Choroid plexus epithelial cell (primary cell): ENCODE results near the gene GATA2.

ENCODE experiments used
- DNase-seq: peaks from one replicate; pipeline ENCODE4 v3.0.0-alpha.2; 2010; ENCODE audit warnings: low read depth
- H3K4me3 ChIP-seq: 2 replicates; pipeline ENCODE4 v1.5.1; 2011; ENCODE audit warnings: low read depth, mild to moderate bottlenecking, control low read depth, low read length, moderate library complexity
- CTCF ChIP-seq: conservative IDR thresholded peaks from 2 replicates; pipeline ENCODE4 v1.5.1; 2011; ENCODE audit warnings: low read depth, mild to moderate bottlenecking, control low read depth, inconsistent platforms, low read length, moderate library complexity

Gene GATA2

GRCh38 chr3:128492671-128493569, at the start of gene GATA2:
GATA2 (minus strand) TSS chr3:128493201; CDS start chr3:128487031, 6,170 bp downstream.
- no peak for TF ChIP-seq CTCF
- DNase-seq, result no peak

GRCh38 chr3:128541246-128541645, 48.2 kb upstream of the GATA2 start:
- H3K4me3 ChIP-seq, result no peak overlapping the region
- no peak for TF ChIP-seq CTCF
- no peak for DNase-seq

More at GRCh38 chr3:128492671-128493569, at the start of gene GATA2:
- H3K4me3 ChIP-seq, result no peak within 1 kb of the TSS

GRCh38 chr3:128539376-128539775, 46.4 kb upstream of the GATA2 start:
- no peak for TF ChIP-seq CTCF
- H3K4me3 ChIP-seq, result no peak overlapping the region
- DNase-seq, result no peak

- DNase-seq, result no peak
- H3K4me3 ChIP-seq, result no peak overlapping the region
- TF ChIP-seq CTCF, result no peak
Observed at GRCh38 chr3:128537091-128537703, 44.2 kb upstream of the GATA2 start.

GRCh38 chr3:128532012-128532983, 39.3 kb upstream of the GATA2 start:
- TF ChIP-seq CTCF, result no peak
- no peak for DNase-seq
- no peak overlapping the region for H3K4me3 ChIP-seq

- TF ChIP-seq CTCF, result no peak
- no peak overlapping the region for H3K4me3 ChIP-seq
- DNase-seq, result no peak
Observed at GRCh38 chr3:128524374-128525299, 31.6 kb upstream of the GATA2 start.
